GM21529 (cell line): ENCODE measurements around the gene MEX3D.

ENCODE experiments used
- ATAC-seq: cut with Tn5 transposase; IDR thresholded peaks from one replicate; pipeline ENCODE4 v1.9.1; 2021; ENCODE audit not compliant: unreplicated experiment

The MEX3D gene

GRCh38 chr19:1505012-1505411 is 63.1 kb downstream of the MEX3D start:
- no peak for ATAC-seq
